ENCODE results near the gene KDM4C.
A peak's percentile ranks its signal among the peaks of the same experiment; 100 is the strongest.

The KDM4C gene

GRCh38 chr9:6869081-6869948, 111.5 kb downstream of the KDM4C start:
- DNase-seq (ENCODE audit: low read depth): no peak

- DNase-seq (ENCODE audit: low read depth): no peak
Observed at GRCh38 chr9:6870149-6870548, 112.4 kb downstream of the KDM4C start.

GRCh38 chr9:6870650-6871477, 113.1 kb downstream of the KDM4C start:
- no peak for DNase-seq (ENCODE audit: low read depth)

- DNase-seq (ENCODE audit: low read depth): peak; percentile 17
Observed at GRCh38 chr9:6873857-6874256, 116.1 kb downstream of the KDM4C start.

- DNase-seq (ENCODE audit: low read depth): no peak
Observed at GRCh38 chr9:6876195-6876894, 118.6 kb downstream of the KDM4C start.

- DNase-seq (ENCODE audit: low read depth): peak; percentile 6
Observed at GRCh38 chr9:6877671-6878161, 119.9 kb downstream of the KDM4C start.

GRCh38 chr9:6880626-6881025, 122.9 kb downstream of the KDM4C start:
- DNase-seq (ENCODE audit: low read depth): no peak

GRCh38 chr9:6884101-6884500, 126.3 kb downstream of the KDM4C start:
- DNase-seq (ENCODE audit: low read depth): no peak

GRCh38 chr9:6884990-6885389, 127.2 kb downstream of the KDM4C start:
- DNase-seq (ENCODE audit: low read depth): no peak

- DNase-seq (ENCODE audit: low read depth): no peak
Observed at GRCh38 chr9:6887051-6887450, 129.3 kb downstream of the KDM4C start.

GRCh38 chr9:6889868-6890267, 132.1 kb downstream of the KDM4C start:
- no peak for DNase-seq (ENCODE audit: low read depth)

GRCh38 chr9:6893350-6894131, 135.8 kb downstream of the KDM4C start:
- DNase-seq (ENCODE audit: low read depth): no peak

- no peak for DNase-seq (ENCODE audit: low read depth)
Observed at GRCh38 chr9:6894135-6894534, 136.4 kb downstream of the KDM4C start.

- no peak for DNase-seq (ENCODE audit: low read depth)
Observed at GRCh38 chr9:6895754-6896153, 138.0 kb downstream of the KDM4C start.

GRCh38 chr9:6896562-6896961, 138.8 kb downstream of the KDM4C start:
- DNase-seq (ENCODE audit: low read depth): no peak

- no peak for DNase-seq (ENCODE audit: low read depth)
Observed at GRCh38 chr9:6897207-6897822, 139.5 kb downstream of the KDM4C start.

GRCh38 chr9:6897898-6898302, 140.1 kb downstream of the KDM4C start:
- no peak for DNase-seq (ENCODE audit: low read depth)

- DNase-seq (ENCODE audit: low read depth): no peak
Observed at GRCh38 chr9:6899274-6899673, 141.5 kb downstream of the KDM4C start.

- DNase-seq (ENCODE audit: low read depth): no peak
Observed at GRCh38 chr9:6900440-6900883, 142.7 kb downstream of the KDM4C start.

- no peak for DNase-seq (ENCODE audit: low read depth)
Observed at GRCh38 chr9:6901180-6901579, 143.4 kb downstream of the KDM4C start.

GRCh38 chr9:6902423-6902822, 144.7 kb downstream of the KDM4C start:
- DNase-seq (ENCODE audit: low read depth): no peak

Measured in stromal cell of bone marrow (primary cell).